Adrenal gland (tissue), 12 donors: ENCODE results near the gene OARD1. TPM values are rescaled to one million over a fixed set of nuclear protein-coding genes. Genes with fewer than 3 reads are reported as not detected.

Experiments
- DNase-seq, 7 donors: peaks; one replicate each; pipeline ENCODE4 v3.0.0-alpha.2; 2019 to 2020
- H3K27ac ChIP-seq, 5 donors: fragments of 200-600 bp; sonication (generic) in 4 of 5; 1 replicate in 3 of 5; 2 replicates in 2 of 5; pipeline versions ENCODE4 v1.5.1 to v1.8.0; 2016 to 2020; ENCODE audit warnings: mild to moderate bottlenecking in 1 of 5
- H3K27me3 ChIP-seq: fragments of 200-600 bp; 2 replicates; pipeline ENCODE4 v1.8.0; 2021
- H3K36me3 ChIP-seq, 2 donors: fragments of 200-600 bp; replicated peaks in 1 of 2; 1 replicate in 1 of 2; 2 replicates in 1 of 2; pipeline versions ENCODE4 v1.5.1 to v1.8.0; 2018 to 2022
- H3K4me1 ChIP-seq, 2 donors: fragments of 200-600 bp; replicated peaks in 1 of 2; 1 replicate in 1 of 2; 2 replicates in 1 of 2; pipeline versions ENCODE4 v1.5.1 to v1.8.0; 2018 to 2021
- H3K4me3 ChIP-seq, 4 donors: fragments of 200-600 bp; sonication (generic) in 3 of 4; one replicate each; pipeline ENCODE4 v1.5.1; 2016 to 2018
- H3K9me3 ChIP-seq, 3 donors: fragments of 200-600 bp; sonication (generic) in 1 of 3; replicated peaks in 1 of 3; 1 replicate in 2 of 3; 2 replicates in 1 of 3; pipeline versions ENCODE4 v1.5.1 to v1.8.0; 2016 to 2021
- CTCF ChIP-seq, 6 experiments: fragments of 450-650 bp in 4 of 6; fragments of 200-600 bp in 2 of 6; sonication (generic) in 1 of 6; IDR thresholded peaks; 1 replicate in 5 of 6; 2 replicates in 1 of 6; pipeline versions ENCODE4 v1.5.1 to v1.8.0; 2016 to 2021; ENCODE audit warnings: antibody characterized with exemption in 6 of 6, mild to moderate bottlenecking in 2 of 6, moderate library complexity in 1 of 6
- POLR2A ChIP-seq, 2 donors: fragments of 450-650 bp; IDR thresholded peaks; one replicate each; pipeline ENCODE4 v1.6.1; 2017; ENCODE audit warnings: antibody characterized with exemption in 2 of 2, mild to moderate bottlenecking in 2 of 2, moderate library complexity in 1 of 2
- WGBS, 4 donors: extraction: QIAGEN DNeasy Blood & Tissue Kit in 2 of 4; methylation state at CpG; one replicate each; pipeline versions ENCODE4 v1.1.5 to v1.1.7; 2013 to 2017; 5-methylcytosine and 5-hydroxymethylcytosine counted together
- intact Hi-C, 2 donors: fragments of 100-400 bp; cut with DNase I; formaldehyde crosslinking; loops; one replicate each; pipeline versions ENCODE4 v1.14.1 to v1.15.0; 2022 to 2023
- polyA plus RNA-seq, 3 donors: library from polyadenylated mRNA; stranded (reverse); fragments of 200-250 nt in 2 of 3; fragments of 350-450 nt in 1 of 3; fragmentation: Illumina TruSeq in 1 of 3; extraction: RNeasy Lipid Tissue Mini Kit (QIAGEN cat#74804) in 1 of 3; gene quantifications; one replicate each; pipeline ENCODE4 v1.2.3, GENCODE V29; 2013 to 2014
- total RNA-seq, 9 donors: library from RNA; depleted of rRNA in 4 of 9; stranded (reverse); fragments of >200 nt in 4 of 9; fragments of 120-200 nt in 1 of 9; fragmentation: NEBNext Ultra II Directional in 1 of 9; extraction: Animal tissue kit (Norgen Biotek cat#: 25700) in 1 of 9; gene quantifications; one replicate each; pipeline versions ENCODE4 v1.1.0 to v1.2.4, GENCODE V29; 2013 to 2023
- donor health status: healthy with polysubstance abuse.
- donor health status: Bipolar disorder and iron deficiency.
- donor health status: DM: yes; HTN: yes; CAD: no.
- donor health status: DM: no; HTN: no; CAD: no.
- donor health status: DM: no; HTN: no; CAD: no.
- donor health status: DM: yes; HTN: yes; CAD: no.

The OARD1 gene
- total and polyA plus RNA-seq, 12 donors: 10.1 to 44.4 (median 24.1) TPM

GRCh38 chr6:41039060-41039998 lies 32.8 kb downstream of the OARD1 start, which contains the start of gene UNC5CL:
Gene UNC5CL, minus strand, starts transcription at chr6:41039221. Its CDS starts 4,147 bp downstream, at chr6:41035074.
- Histone ChIP-seq H3K36me3 (no peaks in the 10 kb centered on the region), H3K9me3 (no peaks in the 10 kb centered on the region), H3K4me1 (no peaks in the 10 kb centered on the region), H3K27ac (no peak within 1 kb of the TSS), H3K27me3 (no peaks in the 10 kb centered on the region), H3K4me3 (no peak within 1 kb of the TSS)
- DNase-seq: peak; percentile 33 to 62 (median 48)
- 73 to 97% (median 75%) methylated on average over 6 to 10 of the region's 10 CpGs for WGBS, 4 donors
- peak; percentile 40 to 61 (median 54) for TF ChIP-seq CTCF (IDR thresholded peaks at IDR 0.05)
- no peak for TF ChIP-seq POLR2A (IDR thresholded peaks at IDR 0.05)
- intact Hi-C loops: no loop called here

GRCh38 chr6:41038205-41038604 lies 34.0 kb downstream of the OARD1 start:
- Histone ChIP-seq H3K4me3 (no peak overlapping the region), H3K27me3 (no peaks in the 10 kb centered on the region), H3K36me3 (no peaks in the 10 kb centered on the region), H3K27ac (no peak overlapping the region), H3K9me3 (no peaks in the 10 kb centered on the region), H3K4me1 (no peaks in the 10 kb centered on the region)
- no peak for TF ChIP-seq POLR2A (IDR thresholded peaks at IDR 0.05)
- no peak for TF ChIP-seq CTCF (IDR thresholded peaks at IDR 0.05)
- no peak for DNase-seq
- WGBS, 4 donors: 86 to 95% (median 94%) methylated on average over 2 to 3 of the region's 3 CpGs
- intact Hi-C loops: no loop called here

- no peak for DNase-seq
- Histone ChIP-seq H3K27ac (no peak overlapping the region), H3K27me3 (no peaks in the 10 kb centered on the region), H3K36me3 (no peaks in the 10 kb centered on the region), H3K4me3 (no peak overlapping the region), H3K4me1 (no peaks in the 10 kb centered on the region), H3K9me3 (no peaks in the 10 kb centered on the region)
- 87 to 92% (median 89%) methylated on average over 12 to 13 of the region's 13 CpGs for WGBS, 4 donors
- intact Hi-C loops: no loop called here
- TF ChIP-seq POLR2A (IDR thresholded peaks at IDR 0.05): no peak
- no peak for TF ChIP-seq CTCF (IDR thresholded peaks at IDR 0.05)
Observed at GRCh38 chr6:41037107-41037900, 34.9 kb downstream of the OARD1 start.

- no peak overlapping the region for H3K4me3 ChIP-seq
- H3K4me1 ChIP-seq: no peaks in the 10 kb centered on the region
- TF ChIP-seq POLR2A (IDR thresholded peaks at IDR 0.05) (no peak), CTCF (IDR thresholded peaks at IDR 0.05) (no peak)
- H3K27me3 ChIP-seq: no peaks in the 10 kb centered on the region
- no peak overlapping the region for H3K27ac ChIP-seq
- H3K36me3 ChIP-seq: no peaks in the 10 kb centered on the region
- 80 to 100% (median 92%) methylated on average over 2 of the region's 2 CpGs for WGBS, 4 donors
- intact Hi-C loops: no loop called here
- DNase-seq: no peak
- no peaks in the 10 kb centered on the region for H3K9me3 ChIP-seq
Observed at GRCh38 chr6:41036601-41037000, 35.6 kb downstream of the OARD1 start.
